Body of pancreas (tissue), 4 donors: ENCODE results near the gene STRIP1.

ENCODE experiments used
- CTCF ChIP-seq, 7 experiments: fragments of 450-650 bp in 4 of 7; fragments of 200-600 bp in 3 of 7; sonication (generic) in 3 of 7; IDR thresholded peaks; one replicate each; pipeline ENCODE4 v1.5.1; 2016 to 2019; ENCODE audit warnings: antibody characterized with exemption in 7 of 7
- POLR2A ChIP-seq, 3 donors: fragments of 450-650 bp; IDR thresholded peaks; one replicate each; pipeline ENCODE4 v1.6.1; 2016; ENCODE audit warnings: antibody characterized with exemption in 3 of 3, mild to moderate bottlenecking in 2 of 3

- no peak for TF ChIP-seq CTCF (IDR thresholded peaks at IDR 0.05)
- TF ChIP-seq POLR2A (IDR thresholded peaks at IDR 0.05): no peak
Measured at GRCh38 chr1:110057963-110058518, 23.6 kb downstream of the STRIP1 start.
